Uterus (tissue), 4 donors: ENCODE results near the gene TM9SF1. TPM values are rescaled to one million over a fixed set of nuclear protein-coding genes. Genes with fewer than 3 reads are reported as not detected.

ENCODE experiments used
- DNase-seq, 2 donors: peaks; one replicate each; pipeline ENCODE4 v3.0.0-alpha.2; 2019 to 2020
- H3K27ac ChIP-seq, 2 donors: fragments of 200-600 bp; sonication (generic); 1 replicate in 1 of 2; 2 replicates in 1 of 2; pipeline ENCODE4 v1.5.1; 2016 to 2018
- H3K27me3 ChIP-seq, 2 donors: fragments of 200-600 bp; sonication (generic); one replicate each; pipeline ENCODE4 v1.5.1; 2018 to 2019; ENCODE audit warnings: control low read depth in 1 of 2
- H3K36me3 ChIP-seq, 2 donors: fragments of 200-600 bp; sonication (generic); one replicate each; pipeline ENCODE4 v1.5.1; 2019; ENCODE audit warnings: control low read depth in 1 of 2
- H3K4me1 ChIP-seq, 2 donors: fragments of 200-600 bp; sonication (generic); one replicate each; pipeline ENCODE4 v1.5.1; 2018 to 2019; ENCODE audit warnings: control low read depth in 1 of 2
- H3K4me3 ChIP-seq, 2 donors: fragments of 200-600 bp; sonication (generic); 1 replicate in 1 of 2; 2 replicates in 1 of 2; pipeline ENCODE4 v1.5.1; 2018 to 2019; ENCODE audit warnings: mild to moderate bottlenecking in 1 of 2
- H3K9me3 ChIP-seq, 2 donors: fragments of 200-600 bp; sonication (generic); one replicate each; pipeline ENCODE4 v1.5.1; 2019; ENCODE audit warnings: control low read depth in 1 of 2
- CTCF ChIP-seq, 4 experiments: fragments of 200-600 bp in 2 of 4; fragments of 450-650 bp in 2 of 4; sonication (generic) in 2 of 4; IDR thresholded peaks; one replicate each; pipeline ENCODE4 v1.5.1; 2016 to 2019; ENCODE audit warnings: antibody characterized with exemption in 4 of 4, mild to moderate bottlenecking in 2 of 4, moderate library complexity in 1 of 4
- POLR2A ChIP-seq, 2 donors: fragments of 450-650 bp; IDR thresholded peaks; one replicate each; pipeline ENCODE4 v1.6.1; 2016; ENCODE audit warnings: antibody characterized with exemption in 2 of 2, mild to moderate bottlenecking in 1 of 2, moderate library complexity in 1 of 2
- intact Hi-C: fragments of 100-400 bp; cut with DNase I; formaldehyde crosslinking; loops from one replicate; pipeline ENCODE4 v1.15.1; 2023; ENCODE audit warnings: low total_unique reads
- microRNA-seq: library from miRNA; unstranded; fragments of <30 nt; microRNA quantifications from one replicate; pipeline ENCODE4, GENCODE V29; 2016; ENCODE audit warnings: borderline microRNAs expressed, borderline replicate concordance
- small RNA-seq: library from RNA; depleted of rRNA; stranded (forward); fragments of <200 nt; gene quantifications from one replicate; pipeline ENCODE3, GENCODE V24; 2016
- total RNA-seq, 4 donors: library from RNA; depleted of rRNA in 3 of 4; stranded (reverse); fragments of >200 nt in 3 of 4; gene quantifications; one replicate each; pipeline versions ENCODE4 v1.1.0 to v1.2.4, GENCODE V29; 2014 to 2023
- donor health status: DM: yes; HTN: yes; CAD: no.

Gene TM9SF1
- total RNA-seq, 4 donors from 2014 or later = 31.2 to 79.8 (median 52.4) TPM

DNA sequence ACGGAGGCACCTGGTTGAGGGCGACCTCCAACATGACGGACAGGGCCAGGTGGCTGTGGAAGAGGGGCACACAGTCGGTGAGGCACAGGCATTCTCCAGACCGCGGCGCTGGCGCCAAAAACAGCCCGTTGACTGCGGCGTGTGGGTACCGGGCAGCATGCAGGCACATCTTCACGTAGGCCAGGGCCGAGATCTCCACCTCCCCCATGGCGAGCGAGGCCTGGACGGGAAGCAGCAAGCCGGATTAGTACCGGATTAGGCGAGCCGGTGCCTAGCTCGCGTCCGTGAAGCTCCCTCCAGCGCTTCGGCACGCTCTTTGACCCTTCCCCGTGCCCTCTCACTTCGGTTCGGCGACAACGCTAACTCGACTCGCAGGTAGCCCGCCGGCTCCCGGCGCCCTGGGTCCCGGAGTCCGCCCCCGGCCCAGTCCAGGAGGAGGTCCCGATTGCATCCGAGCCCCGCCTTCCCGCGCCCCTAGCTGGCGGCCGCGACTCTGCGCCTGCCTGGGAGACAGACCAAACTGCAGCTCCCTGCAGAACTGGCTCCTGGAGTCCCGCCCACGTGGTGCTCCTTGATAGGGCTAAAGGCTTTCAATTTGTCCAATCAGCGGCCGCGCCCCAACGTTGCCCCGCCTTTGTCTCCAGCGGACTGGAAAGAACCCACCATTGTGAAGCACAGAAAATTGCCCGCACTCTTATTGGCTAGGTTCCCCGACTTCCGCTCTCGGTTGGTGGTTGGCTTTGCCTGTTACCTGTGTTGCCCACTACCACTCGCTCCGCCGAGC, 54.0 kb downstream of the TM9SF1 start, which contains the start of gene EMC9:
EMC9 (minus strand) TSS at position 495 of the 784 bp plus-strand sequence; CDS start at position 208, 287 bp downstream.
- H3K27ac ChIP-seq = peak within 1 kb of the TSS; percentile 86 to 90
- TF ChIP-seq CTCF (IDR thresholded peaks at IDR 0.05) (peak; percentile 41 to 81 (median 66)), POLR2A (IDR thresholded peaks at IDR 0.05) (peak; percentile 90)
- peaks cover 4 to 7% of the 10 kb centered on the region in 2 donors for H3K4me1 ChIP-seq
- intact Hi-C loops = no loop called here
- peak within 1 kb of the TSS; percentile 65 to 92 for H3K4me3 ChIP-seq
- peak; percentile 99 to 100 for DNase-seq
- no peaks in the 10 kb centered on the region for H3K36me3 ChIP-seq
- no peaks in the 10 kb centered on the region for H3K9me3 ChIP-seq
- H3K27me3 ChIP-seq = no peaks in the 10 kb centered on the region

GRCh38 chr14:24139272-24139934, 55.8 kb downstream of the TM9SF1 start:
- TF ChIP-seq POLR2A (IDR thresholded peaks at IDR 0.05) (no peak), CTCF (IDR thresholded peaks at IDR 0.05) (no peak)
- Histone ChIP-seq H3K9me3 (no peaks in the 10 kb centered on the region), H3K4me3 (no peak overlapping the region), H3K36me3 (no peaks in the 10 kb centered on the region), H3K27me3 (no peaks in the 10 kb centered on the region), H3K4me1 (peaks cover 4 to 7% of the 10 kb centered on the region in 2 donors), H3K27ac (peak overlapping the region in 1 of 2 donors; percentile 27)
- no peak for DNase-seq
- intact Hi-C loops = no loop called here

Small RNAs within 50 kb of the gene (microRNA-seq; reads per million reads assigned to microRNA genes)
- not detected for gene MIR7703

Small RNAs within 50 kb of the gene (small RNA-seq; reads per million reads assigned to genes)
- not detected for gene AL136295.4
- gene CHMP4A = not detected
- not detected for gene IPO4
- gene IRF9 = not detected
- gene MDP1 = not detected
- gene RNA5SP383 = not detected

Other genes starting within 250 kb of the TM9SF1 start
- gene DHRS4, start 241.7 kb downstream of the TM9SF1 start, total RNA-seq = 10 to 100 TPM; 19.7 to 57.9 (median 28.6) TPM
- 10 to 100 TPM in 2 of 4 donors, 1 to 10 TPM in 1, under 1 TPM in 1; 0.88 to 17.2 (median 8.6) TPM for gene DHRS4L2, start 206.5 kb downstream of the TM9SF1 start, total RNA-seq
- under 1 TPM in 2 of 4 donors, not detected in 2; 0.21 to 0.48 TPM for gene CARMIL3, start 143.4 kb downstream of the TM9SF1 start, total RNA-seq
- gene CPNE6, start 123.9 kb downstream of the TM9SF1 start, total RNA-seq = under 1 TPM in 1 of 4 donors, not detected in 3; 0.76 TPM
- 10 to 100 TPM in 3 of 4 donors, not detected in 1; 13.1 to 19.4 (median 15.1) TPM for gene PCK2, start 101.1 kb downstream of the TM9SF1 start, total RNA-seq
- gene DCAF11, start 80.7 kb downstream of the TM9SF1 start, total RNA-seq = 10 to 100 TPM; 42.9 to 87.4 (median 57.8) TPM
- gene NRL, start 80.5 kb downstream of the TM9SF1 start, total RNA-seq = 1 to 10 TPM in 3 of 4 donors, not detected in 1; 1.2 to 1.8 (median 1.3) TPM
- 1 to 10 TPM in 2 of 4 donors, under 1 TPM in 1, not detected in 1; 0.48 to 2.4 (median 1.3) TPM for gene FITM1, start 64.8 kb downstream of the TM9SF1 start, total RNA-seq
- gene PSME1, start 59.2 kb downstream of the TM9SF1 start, total RNA-seq = 100 to 1,000 TPM in 2 of 4 donors, 10 to 100 TPM in 2; 81.0 to 175 (median 131) TPM
- gene EMC9, start 53.9 kb downstream of the TM9SF1 start, total RNA-seq = 10 to 100 TPM in 2 of 4 donors, 1 to 10 TPM in 1, not detected in 1; 6.2 to 21.2 (median 10.9) TPM
- 100 to 1,000 TPM in 1 of 4 donors, 10 to 100 TPM in 3; 16.9 to 113 (median 25.7) TPM for gene PSME2, start 48.8 kb downstream of the TM9SF1 start, total RNA-seq
- 100 to 1,000 TPM in 1 of 4 donors, 10 to 100 TPM in 3; 17.7 to 106 (median 57.9) TPM for gene RNF31, start 47.9 kb downstream of the TM9SF1 start, total RNA-seq
- gene IRF9, start 34.2 kb downstream of the TM9SF1 start, total RNA-seq = 100 to 1,000 TPM in 1 of 4 donors, 10 to 100 TPM in 3; 33.2 to 205 (median 67.2) TPM
- 10 to 100 TPM in 3 of 4 donors, 1 to 10 TPM in 1; 9.5 to 54.3 (median 42.1) TPM for gene REC8, start 23.4 kb downstream of the TM9SF1 start, total RNA-seq
- gene IPO4, start 6.6 kb downstream of the TM9SF1 start, total RNA-seq = 10 to 100 TPM in 3 of 4 donors, 1 to 10 TPM in 1; 3.1 to 33.7 (median 29.6) TPM
- under 1 TPM in 1 of 4 donors, not detected in 3; 0.98 TPM for gene TSSK4, start 10.3 kb upstream of the TM9SF1 start, total RNA-seq
- 10 to 100 TPM in 3 of 4 donors, 1 to 10 TPM in 1; 6.8 to 53.3 (median 33.9) TPM for gene CHMP4A, start 18.0 kb upstream of the TM9SF1 start, total RNA-seq
- 100 to 1,000 TPM in 1 of 4 donors, 10 to 100 TPM in 2, 1 to 10 TPM in 1; 5.6 to 137 (median 24.2) TPM for gene MDP1, start 20.6 kb upstream of the TM9SF1 start, total RNA-seq
- 1,000 to 10,000 TPM in 1 of 4 donors, 100 to 1,000 TPM in 2, 10 to 100 TPM in 1; 61.2 to 1,004 (median 192) TPM for gene NEDD8, start 36.9 kb upstream of the TM9SF1 start, total RNA-seq
- 10 to 100 TPM; 38.9 to 60.9 (median 48.8) TPM for gene GMPR2, start 37.5 kb upstream of the TM9SF1 start, total RNA-seq
- 100 to 1,000 TPM in 1 of 4 donors, 10 to 100 TPM in 3; 41.0 to 123 (median 66.8) TPM for gene TINF2, start 47.2 kb upstream of the TM9SF1 start, total RNA-seq
- gene TGM1, start 67.7 kb upstream of the TM9SF1 start, total RNA-seq = 1 to 10 TPM in 2 of 4 donors, not detected in 2; 1.6 to 3.2 TPM
- gene RABGGTA, start 76.2 kb upstream of the TM9SF1 start, total RNA-seq = 10 to 100 TPM in 3 of 4 donors, 1 to 10 TPM in 1; 9.2 to 67.9 (median 23.2) TPM
- 10 to 100 TPM; 17.0 to 52.4 (median 37.7) TPM for gene DHRS1, start 104.3 kb upstream of the TM9SF1 start, total RNA-seq
- gene NOP9, start 104.4 kb upstream of the TM9SF1 start, total RNA-seq = 10 to 100 TPM in 3 of 4 donors, 1 to 10 TPM in 1; 5.0 to 23.5 (median 22.5) TPM
- gene CIDEB, start 112.5 kb upstream of the TM9SF1 start, total RNA-seq = 10 to 100 TPM in 2 of 4 donors, 1 to 10 TPM in 2; 1.3 to 25.5 (median 14.1) TPM
- 1 to 10 TPM in 3 of 4 donors, not detected in 1; 1.0 to 7.1 (median 5.6) TPM for gene LTB4R2, start 114.7 kb upstream of the TM9SF1 start, total RNA-seq
- 10 to 100 TPM in 1 of 4 donors, 1 to 10 TPM in 3; 3.7 to 19.5 (median 5.6) TPM for gene LTB4R, start 116.1 kb upstream of the TM9SF1 start, total RNA-seq
- gene ADCY4, start 139.6 kb upstream of the TM9SF1 start, total RNA-seq = 100 to 1,000 TPM in 2 of 4 donors, 10 to 100 TPM in 2; 22.8 to 138 (median 86.1) TPM
- gene RIPK3, start 144.6 kb upstream of the TM9SF1 start, total RNA-seq = 100 to 1,000 TPM in 1 of 4 donors, 1 to 10 TPM in 2, under 1 TPM in 1; 0.29 to 123 (median 6.0) TPM
- 100 to 1,000 TPM in 1 of 4 donors, 10 to 100 TPM in 3; 25.6 to 187 (median 86.4) TPM for gene NFATC4, start 172.7 kb upstream of the TM9SF1 start, total RNA-seq
- 10 to 100 TPM in 3 of 4 donors, 1 to 10 TPM in 1; 4.9 to 51.1 (median 27.3) TPM for gene NYNRIN, start 203.6 kb upstream of the TM9SF1 start, total RNA-seq
- 1 to 10 TPM in 3 of 4 donors, not detected in 1; 1.3 to 3.3 (median 3.2) TPM for gene CBLN3, start 234.2 kb upstream of the TM9SF1 start, total RNA-seq
- 10 to 100 TPM; 16.5 to 88.6 (median 66.1) TPM for gene KHNYN, start 234.5 kb upstream of the TM9SF1 start, total RNA-seq
- 10 to 100 TPM; 12.8 to 87.5 (median 33.0) TPM for gene SDR39U1, start 247.3 kb upstream of the TM9SF1 start, total RNA-seq